22Rv1 (cell line): ENCODE measurements around the gene TMTC2.

Experiments used
- H3K27ac ChIP-seq: fragments of 450-650 bp; 2 replicates; pipeline ENCODE4 v1.5.1; 2017
- ZFX ChIP-seq: fragments of 450-650 bp; IDR thresholded peaks from 2 replicates; pipeline ENCODE4 v1.6.1; 2017; ENCODE audit warnings: antibody characterized with exemption, borderline replicate concordance
- TF ChIP-seq, protein P1 (sequence below): fragments of 450-650 bp; IDR thresholded peaks from 2 replicates; pipeline ENCODE4 v1.5.1; 2017; ENCODE audit warnings: mild to moderate bottlenecking

TMTC2 gene

DNA sequence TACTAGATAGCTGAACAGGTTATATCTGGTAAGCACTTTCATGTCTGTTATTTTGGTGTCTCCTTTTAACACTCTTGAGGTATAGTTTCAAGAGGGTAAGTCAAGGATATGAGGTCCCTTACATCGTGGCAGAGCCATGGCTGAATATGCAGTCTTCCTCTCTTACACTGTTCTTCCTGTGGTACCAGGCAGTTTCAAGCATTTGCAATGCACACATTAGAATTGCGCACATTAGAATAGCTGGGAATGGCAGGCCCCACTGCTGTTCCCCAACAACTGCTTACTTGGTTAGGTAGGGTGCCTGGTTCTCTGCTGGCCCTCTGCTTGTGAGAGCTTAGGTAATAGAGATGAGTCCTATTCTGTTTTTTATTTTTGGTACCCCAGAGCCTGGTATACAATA, 41.2 kb downstream of the TMTC2 start:
- TF ChIP-seq, protein P1, sequence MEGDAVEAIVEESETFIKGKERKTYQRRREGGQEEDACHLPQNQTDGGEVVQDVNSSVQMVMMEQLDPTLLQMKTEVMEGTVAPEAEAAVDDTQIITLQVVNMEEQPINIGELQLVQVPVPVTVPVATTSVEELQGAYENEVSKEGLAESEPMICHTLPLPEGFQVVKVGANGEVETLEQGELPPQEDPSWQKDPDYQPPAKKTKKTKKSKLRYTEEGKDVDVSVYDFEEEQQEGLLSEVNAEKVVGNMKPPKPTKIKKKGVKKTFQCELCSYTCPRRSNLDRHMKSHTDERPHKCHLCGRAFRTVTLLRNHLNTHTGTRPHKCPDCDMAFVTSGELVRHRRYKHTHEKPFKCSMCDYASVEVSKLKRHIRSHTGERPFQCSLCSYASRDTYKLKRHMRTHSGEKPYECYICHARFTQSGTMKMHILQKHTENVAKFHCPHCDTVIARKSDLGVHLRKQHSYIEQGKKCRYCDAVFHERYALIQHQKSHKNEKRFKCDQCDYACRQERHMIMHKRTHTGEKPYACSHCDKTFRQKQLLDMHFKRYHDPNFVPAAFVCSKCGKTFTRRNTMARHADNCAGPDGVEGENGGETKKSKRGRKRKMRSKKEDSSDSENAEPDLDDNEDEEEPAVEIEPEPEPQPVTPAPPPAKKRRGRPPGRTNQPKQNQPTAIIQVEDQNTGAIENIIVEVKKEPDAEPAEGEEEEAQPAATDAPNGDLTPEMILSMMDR: no peak
- TF ChIP-seq ZFX: no peak
- H3K27ac ChIP-seq: no peak overlapping the region

DNA sequence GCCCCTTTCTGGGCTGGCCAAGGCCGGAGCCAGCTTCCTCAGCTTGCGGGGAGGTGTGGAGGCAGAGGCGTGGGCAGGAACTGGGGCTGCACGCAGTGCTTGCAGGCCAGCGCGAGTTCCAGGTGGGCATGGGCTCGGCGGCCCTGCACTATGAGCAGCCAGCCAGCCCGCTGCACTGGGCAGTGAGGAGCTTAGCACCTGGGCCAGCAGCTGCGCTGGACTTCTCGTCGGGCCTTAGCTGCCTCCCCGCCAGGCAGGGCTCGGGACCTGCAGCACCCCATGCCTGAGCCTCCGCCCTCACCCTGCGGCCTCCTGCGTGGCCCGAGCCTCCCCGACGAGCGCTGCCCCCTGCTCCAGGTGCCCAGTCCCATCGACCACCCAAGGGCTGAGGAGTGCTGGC, 42.0 kb downstream of the TMTC2 start:
- no peak overlapping the region for H3K27ac ChIP-seq
- TF ChIP-seq ZFX: no peak
- TF ChIP-seq, protein P1: no peak

DNA sequence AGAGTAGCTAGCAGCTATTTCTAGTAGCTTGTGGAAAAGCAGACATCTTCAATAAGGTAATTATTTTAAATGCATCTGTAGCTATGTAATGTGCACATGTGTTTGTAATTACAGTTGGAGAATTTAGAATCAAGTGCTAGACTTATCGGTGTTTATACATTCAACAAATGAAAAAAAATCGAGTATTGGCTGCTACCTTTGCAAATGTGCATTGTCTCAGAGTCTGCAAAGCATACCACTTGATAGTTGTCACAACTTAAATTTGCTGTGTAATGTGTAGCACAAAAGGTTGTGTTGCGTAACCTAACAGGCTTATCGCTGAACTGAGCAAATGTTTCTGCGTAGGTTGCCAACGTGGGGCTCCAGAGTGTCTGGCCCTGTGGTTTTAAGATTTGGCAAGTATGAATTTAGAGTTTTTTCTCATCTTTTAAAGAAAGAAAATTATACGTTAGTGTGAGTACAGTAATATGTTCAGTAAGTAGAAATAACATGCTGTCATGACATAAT, 44.3 kb downstream of the TMTC2 start:
- no peak overlapping the region for H3K27ac ChIP-seq
- TF ChIP-seq ZFX: no peak
- TF ChIP-seq, protein P1: no peak

DNA sequence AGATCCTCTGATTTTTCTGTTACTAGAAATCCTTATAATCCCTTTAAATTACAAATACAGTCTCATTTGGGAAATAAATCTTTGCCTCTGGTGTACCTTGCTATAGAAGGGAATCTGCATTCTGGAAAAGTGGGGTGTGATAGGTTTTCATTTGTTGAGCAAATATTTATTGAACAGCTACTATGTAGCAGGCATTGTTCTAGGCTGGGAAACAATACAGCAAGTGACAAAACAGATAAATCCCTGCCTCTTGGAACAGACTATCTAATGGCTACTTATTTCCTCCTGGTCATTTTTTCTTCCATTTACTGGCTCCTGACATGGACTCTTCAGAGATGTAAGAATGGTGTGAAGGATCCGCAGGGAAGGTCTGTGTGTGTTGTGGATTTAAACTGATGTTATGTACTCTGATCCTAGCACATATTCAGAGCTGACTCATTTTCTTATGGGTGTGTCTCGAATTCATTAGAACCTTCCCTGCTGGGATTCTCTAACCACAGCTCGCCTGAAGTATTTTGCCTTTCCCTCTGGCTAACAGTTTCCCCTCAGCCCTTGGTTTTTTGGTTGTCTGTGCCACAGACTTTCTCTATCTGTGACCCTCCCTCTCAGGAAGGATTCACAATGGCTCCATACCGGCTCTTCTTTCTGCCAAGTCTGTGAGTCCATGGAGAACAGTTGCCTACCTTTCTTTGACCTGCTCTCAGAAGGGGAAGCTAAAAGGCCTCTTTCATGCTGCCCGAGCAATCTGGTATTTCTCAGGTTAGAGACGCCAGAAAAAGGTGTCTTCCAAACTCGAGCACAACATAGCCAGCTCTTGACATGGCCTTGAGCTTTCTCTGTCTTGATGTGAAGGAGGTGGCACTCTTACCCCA, 53.7 kb downstream of the TMTC2 start:
- TF ChIP-seq, protein P1: no peak
- TF ChIP-seq ZFX: no peak
- H3K27ac ChIP-seq: no peak overlapping the region

DNA sequence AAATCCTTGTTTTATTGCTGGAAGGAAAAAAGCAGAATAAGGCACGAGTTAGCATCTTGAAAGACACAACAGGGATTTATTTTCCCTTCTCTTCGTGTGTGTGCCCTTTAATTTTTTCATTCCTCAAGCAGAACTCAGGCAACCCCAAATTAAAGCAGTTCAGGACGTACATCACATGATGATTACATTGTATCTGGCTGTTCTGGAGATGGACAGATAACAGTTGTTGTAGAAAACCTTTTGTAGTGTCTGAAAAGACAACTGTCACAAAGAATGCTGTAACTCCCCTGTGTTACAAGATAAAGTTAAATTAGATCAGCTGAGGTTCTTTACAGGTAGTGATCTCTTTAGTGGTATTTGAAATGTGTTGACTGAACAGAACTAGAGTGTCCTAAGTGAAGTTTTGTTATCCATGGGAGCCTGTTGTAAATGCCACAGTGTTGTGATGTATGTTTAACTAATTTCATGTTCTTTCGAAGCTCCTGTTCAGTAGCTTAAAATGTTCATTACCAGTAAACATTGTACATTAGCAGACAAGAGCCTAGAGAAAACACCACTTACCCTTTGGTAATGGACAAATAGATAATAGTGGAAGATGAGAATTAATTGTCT, 58.5 kb downstream of the TMTC2 start:
- no peak for TF ChIP-seq ZFX
- TF ChIP-seq, protein P1: no peak
- no peak overlapping the region; the same call in 1 of the 2 replicates for H3K27ac ChIP-seq

DNA sequence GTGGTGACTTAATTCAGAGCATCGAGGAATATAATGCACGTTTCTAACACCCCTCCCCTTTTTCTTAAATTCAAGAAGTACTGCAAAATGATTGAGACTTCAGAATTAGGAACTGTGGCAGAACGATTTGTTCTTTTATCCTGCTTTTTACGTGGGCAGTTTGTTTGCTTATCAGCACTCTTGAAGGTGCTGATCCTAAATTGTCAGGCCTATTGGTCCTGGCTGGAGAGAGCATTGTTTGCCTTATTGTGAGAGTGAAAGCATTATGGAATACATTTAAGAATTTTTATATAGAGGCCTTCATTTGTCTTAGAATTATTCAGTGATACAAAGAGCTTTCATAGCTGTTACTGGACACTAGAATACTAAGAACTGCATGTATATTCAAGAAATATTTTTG, 59.1 kb downstream of the TMTC2 start:
- no peak for TF ChIP-seq ZFX
- TF ChIP-seq, protein P1: no peak

DNA sequence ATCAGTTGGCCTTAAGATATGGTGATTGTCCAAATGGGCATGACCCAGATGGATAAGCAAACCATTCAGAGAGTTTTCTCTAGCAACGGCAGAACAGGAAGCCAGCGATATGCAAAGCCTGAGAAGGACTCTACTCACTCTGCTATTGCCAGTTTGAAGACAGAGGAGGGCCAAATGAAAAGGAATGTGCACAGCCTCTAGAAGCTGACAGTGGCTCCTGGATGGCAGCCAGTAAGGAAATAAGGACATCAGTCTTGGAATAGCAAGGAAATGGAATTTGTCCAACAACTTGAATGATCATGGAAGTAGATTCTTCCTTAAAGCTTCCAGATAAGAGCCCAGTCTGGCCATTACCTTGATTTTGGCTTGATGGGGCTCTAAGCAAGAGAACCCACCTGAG, 60.0 kb downstream of the TMTC2 start:
- no peak for TF ChIP-seq ZFX
- TF ChIP-seq, protein P1: no peak
- H3K27ac ChIP-seq: no peak overlapping the region

More for the DNA sequence above, 59.1 kb downstream of the TMTC2 start:
- H3K27ac ChIP-seq: no peak overlapping the region; the same call in 1 of the 2 replicates
